ENCODE measurements around the gene TSPEAR.

The TSPEAR gene

DNA sequence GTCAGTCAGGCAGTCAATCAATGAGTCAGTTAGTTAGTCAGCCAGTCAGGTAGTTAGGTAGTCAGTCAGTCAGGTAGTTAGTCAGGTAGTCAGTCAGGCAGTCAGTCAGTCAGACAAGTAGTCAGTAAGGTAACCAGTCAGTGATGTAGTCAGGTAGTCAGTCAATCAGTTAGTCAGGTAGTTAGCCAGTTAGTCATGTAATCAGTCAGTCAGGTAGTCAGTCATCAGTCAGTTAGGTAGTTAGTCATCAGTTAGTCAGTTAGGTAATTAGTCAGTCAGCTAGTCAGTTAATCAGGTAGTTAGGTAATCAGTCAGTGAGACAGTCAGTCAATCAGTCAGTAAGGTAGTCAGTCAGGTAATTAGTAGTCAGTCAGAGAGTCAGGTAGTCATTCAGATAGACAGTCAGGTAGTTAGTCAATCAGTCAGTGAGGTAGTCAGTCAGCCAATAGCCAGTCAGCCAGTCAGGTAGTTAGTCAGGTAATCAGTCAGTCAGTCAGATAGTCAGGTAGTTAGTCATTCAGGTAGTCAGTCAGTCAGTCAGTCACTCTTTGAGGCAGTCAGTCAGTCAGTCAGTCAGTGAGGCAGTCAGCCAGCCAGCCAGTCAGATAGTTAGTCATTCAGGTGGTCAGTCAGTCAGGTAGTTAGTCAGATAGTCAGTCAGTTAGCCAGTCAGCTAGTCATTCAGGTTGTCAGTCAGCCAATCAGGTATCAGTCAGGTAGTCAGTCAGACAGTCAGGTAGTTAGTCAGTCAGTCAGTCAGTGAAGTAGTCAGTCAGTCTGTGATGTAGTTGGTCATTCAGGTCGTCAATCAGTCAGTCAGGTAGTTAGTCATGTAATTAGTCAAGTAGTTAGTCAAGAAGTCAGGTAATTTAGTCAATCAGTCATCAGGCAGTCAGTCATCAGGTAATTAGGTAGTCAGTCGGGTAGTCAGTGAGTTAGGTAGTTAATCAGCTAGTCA, 186.7 kb downstream of the TSPEAR start:
- DNase-seq: no peak

DNA sequence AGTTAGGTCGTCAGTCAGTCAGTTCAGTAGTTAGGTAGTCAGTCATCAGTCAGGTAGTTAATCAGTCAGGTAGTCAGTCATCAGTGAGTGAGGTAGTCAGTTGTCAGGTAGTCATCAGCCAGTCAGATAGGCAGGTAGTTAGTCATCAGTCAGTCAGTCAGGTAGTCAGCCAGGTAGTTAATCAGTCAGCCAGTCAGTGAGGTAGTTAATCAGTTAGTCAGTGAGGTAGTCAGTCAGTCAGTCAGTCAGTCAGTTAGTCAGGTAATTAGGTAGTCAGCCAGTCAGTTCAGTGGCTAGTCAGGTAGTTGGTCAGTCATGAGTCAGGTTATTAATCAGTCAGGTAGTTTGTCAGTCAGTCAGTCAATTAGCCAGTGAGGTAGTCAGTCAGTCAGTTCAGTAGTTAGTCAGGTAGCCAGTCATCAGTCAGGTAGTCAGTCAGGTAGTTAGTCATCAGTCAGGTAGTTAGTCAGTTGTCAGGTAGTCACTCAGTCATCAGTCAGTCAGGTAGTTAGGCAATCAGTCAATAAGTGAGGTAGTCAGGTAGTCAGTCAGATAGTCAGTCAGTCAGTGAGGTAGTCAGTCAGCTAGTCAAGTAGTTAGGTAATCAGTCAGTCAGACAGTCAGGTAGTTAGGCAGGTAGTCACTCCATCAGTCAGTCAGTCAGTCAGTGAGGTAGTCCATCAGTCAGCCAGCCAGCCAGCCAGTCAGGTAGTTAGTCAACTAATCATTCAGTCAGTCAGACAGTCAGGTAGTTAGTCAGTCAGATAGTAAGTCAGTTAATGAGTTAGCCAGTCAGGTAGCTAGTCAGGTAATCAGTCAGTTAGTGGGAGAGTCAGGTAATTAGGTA, 187.6 kb downstream of the TSPEAR start:
- no peak for DNase-seq

DNA sequence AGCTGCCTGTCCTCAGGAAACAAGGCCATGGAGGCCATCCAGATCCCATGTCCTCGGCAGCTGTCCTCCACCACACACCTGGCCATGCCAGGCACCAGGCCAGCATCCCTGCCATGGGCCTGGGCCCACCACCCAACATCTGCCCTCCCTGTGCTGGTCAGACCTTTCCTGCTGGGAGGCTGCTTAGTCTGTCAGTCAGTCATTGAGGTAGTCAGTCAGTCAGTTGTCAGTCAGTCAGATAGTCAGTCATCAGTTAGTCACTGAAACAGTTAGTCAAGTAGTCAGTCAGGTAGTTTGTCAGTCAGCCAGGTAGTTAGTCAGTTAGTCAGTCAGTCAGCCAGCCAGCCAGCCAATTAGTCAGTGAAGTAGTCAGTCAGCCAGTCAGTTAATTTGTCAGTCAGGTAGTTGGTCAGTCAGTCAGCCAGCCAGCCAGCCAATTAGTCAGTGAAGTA, 188.6 kb downstream of the TSPEAR start:
- no peak for DNase-seq

DNA sequence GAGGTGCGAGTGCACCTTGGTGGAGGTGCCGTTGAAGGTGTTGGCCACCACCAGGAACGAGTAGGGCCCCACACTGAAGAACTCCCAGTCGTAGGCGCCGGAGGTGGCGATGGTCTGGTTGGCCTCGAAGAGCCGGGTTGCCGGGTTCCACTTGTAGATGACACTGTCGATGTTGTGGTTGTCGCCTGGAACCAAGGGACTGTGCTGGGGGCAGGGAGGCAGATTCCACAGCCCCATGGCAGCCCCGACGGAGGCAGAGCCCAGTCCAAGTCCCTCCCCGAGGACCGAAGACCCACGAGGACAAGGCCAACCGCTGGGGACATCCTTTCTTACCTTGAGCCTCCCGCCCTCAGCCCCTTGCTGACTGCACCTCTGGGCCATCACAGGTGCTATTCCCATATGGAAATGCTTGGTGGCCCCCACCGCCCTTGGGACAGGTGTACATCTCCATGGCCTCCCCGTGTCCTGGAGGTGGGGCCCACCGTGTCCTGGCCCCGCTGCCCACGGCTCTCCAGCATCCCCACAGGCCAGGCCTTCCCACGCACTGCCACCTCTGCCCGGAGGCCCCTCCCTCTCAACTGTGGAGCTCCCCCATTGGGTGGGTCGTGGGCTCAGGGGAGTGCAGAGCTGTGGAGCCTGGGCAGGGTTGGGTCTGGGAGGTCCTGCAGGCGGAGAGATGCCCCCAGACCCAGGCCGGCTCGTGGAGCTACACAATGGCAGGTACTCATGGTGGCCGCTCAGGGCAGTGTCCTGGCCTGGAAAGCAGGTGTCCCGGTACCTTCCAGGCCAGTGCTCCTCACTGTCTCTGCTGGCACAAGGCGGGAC, 189.2 kb downstream of the TSPEAR start:
- no peak for DNase-seq

- no peak for DNase-seq
These were observed 190.0 kb downstream of the TSPEAR start for GRCh38 chr21:44521301-44521927.

DNA sequence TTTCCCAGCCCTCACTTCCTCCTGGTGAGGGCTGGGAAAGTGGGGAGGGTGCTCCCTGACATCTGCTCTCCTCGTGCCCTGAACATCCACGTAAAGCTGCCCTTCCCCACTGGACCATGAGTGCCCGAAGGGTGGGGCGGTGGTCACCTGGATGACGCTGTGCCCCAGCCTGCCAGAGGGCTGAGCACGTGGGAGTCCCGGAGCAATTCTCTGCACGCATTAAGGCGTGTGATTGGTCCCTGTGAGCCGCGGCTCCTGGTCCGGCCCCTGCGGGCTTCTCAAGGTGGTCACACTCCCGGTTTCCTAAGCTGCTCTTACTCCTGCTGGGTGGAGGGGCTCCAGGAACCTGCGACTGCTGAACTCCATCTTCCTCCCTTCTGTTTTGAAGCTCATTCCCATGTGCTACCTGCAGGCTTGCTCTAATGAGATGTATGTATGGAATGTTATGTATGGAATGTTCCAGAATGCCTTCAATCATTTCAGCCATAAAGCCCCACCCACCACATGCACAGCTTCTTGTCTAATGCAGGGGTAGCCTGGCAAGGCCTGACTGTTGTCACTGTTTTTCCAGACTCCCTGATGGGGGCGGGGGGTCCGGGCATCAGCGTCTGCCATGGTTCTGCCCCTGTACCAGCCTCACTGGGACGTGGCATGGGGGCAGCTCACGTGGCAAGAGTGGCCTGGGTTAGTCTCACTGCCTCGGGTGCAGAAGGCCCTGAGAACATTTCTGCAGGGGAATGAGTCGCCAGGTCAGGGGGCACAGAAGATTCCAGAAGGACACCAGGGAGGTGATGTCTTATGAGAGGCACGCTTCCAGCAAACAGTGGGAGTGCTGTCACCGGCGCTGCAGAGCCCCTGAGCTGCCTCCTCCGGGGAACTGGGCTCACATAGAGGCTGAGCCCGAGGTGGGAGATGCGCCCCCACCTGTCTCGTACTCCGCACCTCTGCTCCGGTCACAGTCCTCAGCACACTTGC, 190.8 kb downstream of the TSPEAR start:
- DNase-seq: no peak

- DNase-seq: no peak
These were observed 191.7 kb downstream of the TSPEAR start for GRCh38 chr21:44519346-44520325.

GRCh38 chr21:44518686-44519085, 192.7 kb downstream of the TSPEAR start:
- DNase-seq: no peak

DNA sequence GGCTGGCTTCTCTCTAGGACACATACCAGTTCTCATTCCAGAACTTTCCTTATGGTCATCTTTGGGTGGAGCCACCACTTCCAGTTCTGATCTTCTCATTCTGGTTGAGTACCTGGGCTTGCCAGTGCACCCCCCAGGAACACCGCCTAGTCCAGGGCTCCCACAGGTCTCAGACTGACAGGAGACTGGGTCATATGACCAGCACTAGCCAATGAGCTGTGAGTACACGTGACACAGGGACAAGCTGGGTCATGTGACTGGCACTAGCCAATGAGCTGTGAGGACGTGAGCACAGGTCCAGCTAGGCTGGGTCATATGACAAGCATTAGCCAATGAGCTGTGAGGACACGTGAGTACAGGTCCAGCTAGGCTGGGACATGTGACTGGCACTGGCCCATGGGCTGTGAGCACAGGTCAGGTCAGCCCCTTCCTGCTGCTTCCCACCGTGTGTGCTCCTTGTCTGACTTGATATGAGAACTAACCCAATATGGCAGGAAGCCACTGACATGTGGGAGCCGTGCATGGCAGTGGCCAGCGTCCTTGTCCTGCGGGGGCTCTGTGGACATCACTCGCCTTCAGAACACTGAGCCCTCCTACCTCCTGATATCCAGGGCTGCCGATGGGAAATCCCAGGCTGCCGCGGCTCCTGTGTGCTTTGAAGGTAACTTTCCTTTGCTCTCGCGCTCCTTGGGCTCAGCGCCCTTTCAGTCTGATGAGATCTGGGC, 194.0 kb downstream of the TSPEAR start:
- no peak for DNase-seq

GRCh38 chr21:44516828-44517174, 194.6 kb downstream of the TSPEAR start:
- DNase-seq: no peak

- no peak for DNase-seq
These were observed 195.0 kb downstream of the TSPEAR start for GRCh38 chr21:44516342-44516741.

- DNase-seq: no peak
These were observed 195.8 kb downstream of the TSPEAR start for GRCh38 chr21:44515359-44516165.

DNA sequence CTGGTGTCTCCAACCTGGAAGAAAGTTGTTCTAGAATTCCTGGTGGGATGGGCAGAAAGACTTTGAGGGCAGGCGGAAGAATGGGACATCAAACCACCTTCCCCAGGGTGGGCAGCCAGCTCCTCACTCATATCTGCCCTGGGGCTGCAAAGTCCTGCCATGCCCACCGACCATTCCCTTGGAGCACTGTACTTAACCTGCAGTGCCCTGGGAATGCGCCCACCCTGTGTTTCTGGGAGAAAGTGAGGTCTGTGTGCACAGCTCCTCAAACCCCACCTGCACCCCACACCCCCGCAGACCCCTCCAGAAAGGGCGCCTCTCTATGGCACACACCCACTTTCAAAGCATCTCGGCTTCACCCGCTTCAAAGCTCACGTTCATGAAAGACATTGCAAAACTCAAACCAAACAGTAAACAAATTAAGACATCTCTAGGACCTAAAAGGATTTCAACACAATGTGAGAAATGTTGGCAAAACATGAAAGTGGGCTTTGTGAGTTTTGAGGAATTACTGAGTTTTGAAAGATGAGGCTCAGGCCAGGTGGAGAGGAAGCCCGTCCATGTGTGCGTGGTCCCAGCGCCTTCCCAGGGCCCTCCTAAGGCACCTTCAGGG, 196.5 kb downstream of the TSPEAR start:
- DNase-seq: no peak

DNA sequence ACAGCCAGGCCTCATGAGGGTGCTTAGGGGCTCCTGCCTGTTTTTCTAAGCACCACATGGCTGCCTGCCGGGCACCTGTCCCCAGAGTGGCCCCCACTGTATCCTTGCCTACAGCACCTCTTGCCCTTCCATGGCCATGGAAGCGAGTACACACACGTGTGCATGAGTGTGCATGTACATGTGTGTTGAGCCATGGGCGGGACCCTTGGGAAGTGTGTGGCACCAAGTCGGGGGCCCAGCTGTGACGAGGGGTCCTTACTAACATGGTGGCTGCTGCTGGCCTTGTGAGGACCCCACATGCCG, 197.2 kb downstream of the TSPEAR start:
- no peak for DNase-seq

GRCh38 chr21:44513389-44514217, 197.8 kb downstream of the TSPEAR start:
- DNase-seq: no peak

DNA sequence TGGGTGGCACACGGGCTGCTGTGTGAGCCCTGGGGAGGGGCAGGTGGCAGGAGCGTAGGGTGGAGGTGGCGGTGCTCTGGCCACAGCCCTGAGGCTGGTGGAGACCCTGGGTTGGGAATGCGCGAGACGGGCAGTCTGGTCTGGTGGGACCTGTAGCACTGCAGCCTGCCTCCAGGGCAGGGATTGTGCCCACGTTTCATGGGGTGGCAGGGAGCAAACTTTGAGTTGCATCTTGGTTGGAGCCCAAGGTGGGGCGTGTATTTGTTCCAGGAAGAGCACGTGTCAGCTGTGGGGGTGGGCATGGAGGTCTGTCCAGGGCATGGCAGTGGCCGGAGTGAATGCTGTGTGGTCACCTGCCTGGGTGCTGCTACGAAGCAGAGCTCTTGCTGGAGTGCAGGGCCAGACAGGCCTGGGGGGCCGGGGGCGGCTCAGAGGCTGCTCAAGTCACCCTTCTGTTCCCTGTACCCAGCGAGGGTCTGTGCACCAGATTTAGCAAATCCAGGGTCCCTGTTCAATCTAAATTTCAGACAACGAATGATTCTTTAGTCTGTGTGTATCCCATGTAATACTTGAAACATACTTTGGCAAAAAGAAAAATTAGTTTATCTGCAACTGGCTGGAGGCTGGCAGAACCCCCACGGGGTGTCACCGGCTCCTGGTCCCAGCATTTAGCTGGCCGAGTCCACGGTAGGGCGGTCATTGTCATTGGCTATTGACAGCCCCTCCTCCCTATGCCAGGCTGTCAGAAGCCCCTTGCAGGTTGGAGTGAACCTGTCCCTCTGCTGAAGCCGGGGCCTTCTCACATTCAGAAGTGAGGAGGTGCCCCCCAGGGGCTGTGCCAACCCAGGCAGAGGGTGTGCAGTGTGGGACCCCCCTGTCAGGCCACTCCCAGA, 198.6 kb downstream of the TSPEAR start:
- DNase-seq: no peak
